ENCODE results near the gene APC. TPM values are rescaled to one million over a fixed set of nuclear protein-coding genes. Genes with fewer than 3 reads are reported as not detected.

APC gene
- total and polyA plus RNA-seq, 2 donors from 2014 or later = 2.7 to 44.9 TPM

DNA sequence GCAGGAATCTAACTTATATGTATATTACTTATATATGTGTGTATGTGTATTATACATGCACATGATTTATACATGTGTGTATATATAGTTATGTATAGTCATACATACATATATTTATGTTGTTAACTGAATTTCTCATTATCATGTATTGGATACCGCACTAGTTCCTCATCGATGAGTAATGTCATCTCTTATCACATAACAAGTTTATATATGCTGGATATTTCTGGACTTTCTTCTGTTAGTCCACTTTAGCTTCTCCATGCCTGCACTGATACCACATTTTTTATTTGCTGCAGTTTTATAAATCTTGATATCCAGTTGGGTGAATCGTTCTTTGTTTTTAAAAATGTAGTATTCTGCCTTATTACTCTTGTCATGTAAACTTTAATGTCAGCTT, 50.2 kb downstream of the APC start:
- intact Hi-C loops (cut with DNase I) = no loop called here
- FAIRE-seq = no peak

DNA sequence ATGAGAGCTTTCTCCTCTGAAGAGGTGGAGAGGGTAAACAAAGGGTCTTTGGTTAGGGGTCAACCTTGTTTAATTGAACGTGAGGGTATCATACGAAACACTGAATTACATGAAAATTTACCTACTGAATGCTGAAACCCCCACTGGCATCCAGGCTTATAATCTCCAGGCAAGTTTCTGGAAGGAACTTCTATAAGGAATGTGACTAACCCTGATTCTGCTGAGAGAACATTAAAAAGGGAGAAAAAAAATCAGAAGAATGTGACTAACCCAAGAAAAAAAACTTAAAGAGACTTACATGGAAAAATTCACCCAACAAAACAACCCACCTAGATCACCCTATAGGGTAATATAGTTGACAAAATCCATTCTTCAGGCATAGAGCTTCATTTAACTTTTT, 55.5 kb downstream of the APC start:
- intact Hi-C loops (cut with DNase I) = no loop called here
- Histone ChIP-seq H3K9me3 (ENCODE audit: control insufficient read depth in 2 of 3, insufficient read depth in 1 of 3, low read length in 3 of 3) (no peaks in the 10 kb centered on the region), H3K27ac (ENCODE audit: low read depth in 2 of 2, low read length in 2 of 2) (no peak overlapping the region), H3K4me3 (ENCODE audit: low read length in 3 of 3) (no peak overlapping the region), H3K9ac (ENCODE audit: low read length in 3 of 3) (no peak overlapping the region), H3K4me1 (ENCODE audit: control insufficient read depth in 2 of 3, insufficient read depth in 2 of 3, low read depth in 1 of 3, low read length in 3 of 3) (no peaks in the 10 kb centered on the region), H3K27me3 (ENCODE audit: control insufficient read depth, insufficient read depth, low read length) (no peaks in the 10 kb centered on the region), H3K36me3 (ENCODE audit: control insufficient read depth in 2 of 3, insufficient read depth in 3 of 3, low read length in 3 of 3) (peaks cover 3 to 15% (median 6%) of the 10 kb centered on the region in 3 donors)
- no peak for FAIRE-seq
- no peak for DNase-seq
- TF ChIP-seq, protein P1, sequence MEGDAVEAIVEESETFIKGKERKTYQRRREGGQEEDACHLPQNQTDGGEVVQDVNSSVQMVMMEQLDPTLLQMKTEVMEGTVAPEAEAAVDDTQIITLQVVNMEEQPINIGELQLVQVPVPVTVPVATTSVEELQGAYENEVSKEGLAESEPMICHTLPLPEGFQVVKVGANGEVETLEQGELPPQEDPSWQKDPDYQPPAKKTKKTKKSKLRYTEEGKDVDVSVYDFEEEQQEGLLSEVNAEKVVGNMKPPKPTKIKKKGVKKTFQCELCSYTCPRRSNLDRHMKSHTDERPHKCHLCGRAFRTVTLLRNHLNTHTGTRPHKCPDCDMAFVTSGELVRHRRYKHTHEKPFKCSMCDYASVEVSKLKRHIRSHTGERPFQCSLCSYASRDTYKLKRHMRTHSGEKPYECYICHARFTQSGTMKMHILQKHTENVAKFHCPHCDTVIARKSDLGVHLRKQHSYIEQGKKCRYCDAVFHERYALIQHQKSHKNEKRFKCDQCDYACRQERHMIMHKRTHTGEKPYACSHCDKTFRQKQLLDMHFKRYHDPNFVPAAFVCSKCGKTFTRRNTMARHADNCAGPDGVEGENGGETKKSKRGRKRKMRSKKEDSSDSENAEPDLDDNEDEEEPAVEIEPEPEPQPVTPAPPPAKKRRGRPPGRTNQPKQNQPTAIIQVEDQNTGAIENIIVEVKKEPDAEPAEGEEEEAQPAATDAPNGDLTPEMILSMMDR (IDR thresholded peaks at IDR 0.05; ENCODE audit: borderline replicate concordance, extremely low read depth, insufficient read depth) = no peak

More for the DNA sequence above, 50.2 kb downstream of the APC start:
- Histone ChIP-seq H3K36me3 (ENCODE audit: control insufficient read depth in 2 of 3, insufficient read depth in 3 of 3, low read length in 3 of 3) (peaks cover 0 to 7% (median 7%) of the 10 kb centered on the region in 3 donors), H3K27ac (ENCODE audit: low read depth in 2 of 2, low read length in 2 of 2) (no peak overlapping the region), H3K4me3 (ENCODE audit: low read length in 3 of 3) (no peak overlapping the region), H3K9me3 (ENCODE audit: control insufficient read depth in 2 of 3, insufficient read depth in 1 of 3, low read length in 3 of 3) (no peaks in the 10 kb centered on the region), H3K27me3 (ENCODE audit: control insufficient read depth, insufficient read depth, low read length) (no peaks in the 10 kb centered on the region), H3K9ac (ENCODE audit: low read length in 3 of 3) (no peak overlapping the region), H3K4me1 (ENCODE audit: control insufficient read depth in 2 of 3, insufficient read depth in 2 of 3, low read depth in 1 of 3, low read length in 3 of 3) (no peaks in the 10 kb centered on the region)
- DNase-seq = no peak
- TF ChIP-seq, protein P1 (IDR thresholded peaks at IDR 0.05; ENCODE audit: borderline replicate concordance, extremely low read depth, insufficient read depth) = no peak

DNA sequence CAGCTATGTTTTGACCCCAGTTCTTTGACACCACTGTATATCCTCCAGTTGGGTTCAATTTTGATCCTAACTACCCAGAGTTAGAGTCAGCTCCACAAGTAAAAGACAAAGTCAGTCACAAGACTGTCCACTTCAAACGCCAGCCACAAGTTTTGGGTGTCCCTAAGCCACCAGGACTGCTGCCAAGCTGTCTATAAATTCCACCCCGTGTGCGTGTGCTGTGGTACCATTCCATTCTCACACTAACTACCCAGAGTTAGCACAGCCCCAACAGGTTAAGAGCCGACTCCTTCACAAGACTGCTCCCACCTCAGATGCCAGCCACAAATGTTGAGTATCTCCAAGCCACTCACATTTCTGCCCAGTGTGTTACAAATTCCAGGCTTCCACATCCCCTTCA, 56.7 kb downstream of the APC start:
- FAIRE-seq (no peak), DNase-seq (no peak)
- Histone ChIP-seq H3K9ac (ENCODE audit: low read length in 3 of 3) (no peak overlapping the region), H3K4me3 (ENCODE audit: low read length in 3 of 3) (no peak overlapping the region), H3K36me3 (ENCODE audit: control insufficient read depth in 2 of 3, insufficient read depth in 3 of 3, low read length in 3 of 3) (peaks cover 3 to 15% (median 6%) of the 10 kb centered on the region in 3 donors), H3K27me3 (ENCODE audit: control insufficient read depth, insufficient read depth, low read length) (no peaks in the 10 kb centered on the region), H3K9me3 (ENCODE audit: control insufficient read depth in 2 of 3, insufficient read depth in 1 of 3, low read length in 3 of 3) (no peaks in the 10 kb centered on the region), H3K4me1 (ENCODE audit: control insufficient read depth in 2 of 3, insufficient read depth in 2 of 3, low read depth in 1 of 3, low read length in 3 of 3) (no peaks in the 10 kb centered on the region), H3K27ac (ENCODE audit: low read depth in 2 of 2, low read length in 2 of 2) (no peak overlapping the region)
- intact Hi-C loops (cut with DNase I) = no loop called here
- TF ChIP-seq, protein P1 (IDR thresholded peaks at IDR 0.05; ENCODE audit: borderline replicate concordance, extremely low read depth, insufficient read depth) = no peak

DNA sequence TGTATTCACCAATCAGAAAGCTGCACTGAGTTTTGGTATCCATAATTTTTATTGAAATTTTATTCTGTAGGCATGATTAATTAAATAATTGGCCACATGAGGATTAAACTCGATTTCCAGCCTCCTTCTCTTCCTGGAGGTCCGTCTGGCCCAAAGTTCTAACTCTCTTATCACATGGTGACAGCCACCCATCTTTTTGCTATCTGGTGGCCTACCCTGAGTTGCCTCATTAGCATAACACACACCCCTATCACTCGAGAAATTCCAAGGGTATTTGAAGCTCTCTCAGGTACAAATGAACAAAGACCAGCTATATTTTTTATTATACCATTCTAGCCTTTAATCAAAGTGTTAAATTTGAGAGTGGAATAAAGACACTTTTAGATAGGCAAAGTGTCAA, 57.7 kb downstream of the APC start:
- H3K4me1 ChIP-seq (ENCODE audit: control insufficient read depth in 2 of 3, insufficient read depth in 2 of 3, low read depth in 1 of 3, low read length in 3 of 3) = no peaks in the 10 kb centered on the region
- no peak for FAIRE-seq
- TF ChIP-seq, protein P1 (IDR thresholded peaks at IDR 0.05; ENCODE audit: borderline replicate concordance, extremely low read depth, insufficient read depth) = no peak
- DNase-seq = no peak
- H3K27me3 ChIP-seq (ENCODE audit: control insufficient read depth, insufficient read depth, low read length) = no peaks in the 10 kb centered on the region
- no peaks in the 10 kb centered on the region for H3K9me3 ChIP-seq (ENCODE audit: control insufficient read depth in 2 of 3, insufficient read depth in 1 of 3, low read length in 3 of 3)
- H3K27ac ChIP-seq (ENCODE audit: low read depth in 2 of 2, low read length in 2 of 2) = no peak overlapping the region
- no peak overlapping the region for H3K4me3 ChIP-seq (ENCODE audit: low read length in 3 of 3)
- intact Hi-C loops (cut with DNase I) = no loop called here
- H3K36me3 ChIP-seq (ENCODE audit: control insufficient read depth in 2 of 3, insufficient read depth in 3 of 3, low read length in 3 of 3) = peaks cover 3 to 15% (median 6%) of the 10 kb centered on the region in 3 donors
- H3K9ac ChIP-seq (ENCODE audit: low read length in 3 of 3) = no peak overlapping the region
